Stimulated activated CD8-positive, alpha-beta memory T cell treated with anti-CD3 and anti-CD28 coated beads, Interleukin-12 subunit alpha, Interleukin-12 subunit beta, amount 100 ng/mL, for 24 hours (primary cell): ENCODE results near the gene MYZAP.
A peak's percentile ranks its signal among the peaks of the same experiment; 100 is the strongest.

Source experiments
- DNase-seq: peaks from one replicate; pipeline ENCODE4 v3.0.0-alpha.2; 2020; ENCODE audit errors: extremely low read depth

MYZAP gene

GRCh38 chr15:57696146-57696545, 104.4 kb downstream of the MYZAP start:
- DNase-seq: no peak

GRCh38 chr15:57697588-57697987, 105.9 kb downstream of the MYZAP start:
- no peak for DNase-seq

GRCh38 chr15:57698243-57698642, 106.5 kb downstream of the MYZAP start:
- no peak for DNase-seq

- no peak for DNase-seq
These were observed 107.3 kb downstream of the MYZAP start for GRCh38 chr15:57698991-57699390.

GRCh38 chr15:57703387-57703786, 111.7 kb downstream of the MYZAP start:
- DNase-seq: no peak

GRCh38 chr15:57704441-57704840, 112.7 kb downstream of the MYZAP start:
- DNase-seq: no peak

GRCh38 chr15:57705746-57706404, 114.2 kb downstream of the MYZAP start:
- no peak for DNase-seq

- DNase-seq: peak; percentile 78
These were observed 114.9 kb downstream of the MYZAP start, which contains the start of gene POLR2M for GRCh38 chr15:57706405-57707209. Gene POLR2M (plus strand): TSS chr15:57706714. CDS start chr15:57706843, 129 bp downstream.

- DNase-seq: no peak
These were observed 116.3 kb downstream of the MYZAP start for GRCh38 chr15:57708047-57708446.

- no peak for DNase-seq
These were observed 126.6 kb downstream of the MYZAP start for GRCh38 chr15:57718309-57718708.

- DNase-seq: no peak
These were observed 129.2 kb downstream of the MYZAP start for GRCh38 chr15:57720867-57721266.

- no peak for DNase-seq
These were observed 134.7 kb downstream of the MYZAP start for GRCh38 chr15:57726411-57726810.

GRCh38 chr15:57727031-57727430, 135.3 kb downstream of the MYZAP start:
- no peak for DNase-seq

GRCh38 chr15:57728436-57728835, 136.7 kb downstream of the MYZAP start:
- no peak for DNase-seq

GRCh38 chr15:57730876-57731275, 139.2 kb downstream of the MYZAP start:
- no peak for DNase-seq

- DNase-seq: no peak
These were observed 139.9 kb downstream of the MYZAP start for GRCh38 chr15:57731530-57732103.

- DNase-seq: no peak
These were observed 141.0 kb downstream of the MYZAP start for GRCh38 chr15:57732526-57733331.

- DNase-seq: no peak
These were observed 143.2 kb downstream of the MYZAP start for GRCh38 chr15:57734860-57735259.
